ENCODE results near the gene CUTC. TPM values are rescaled to one million over a fixed set of nuclear protein-coding genes. Genes with fewer than 3 reads are reported as not detected.

The CUTC gene
- total RNA-seq, 1 donor = 13.8 TPM

DNA sequence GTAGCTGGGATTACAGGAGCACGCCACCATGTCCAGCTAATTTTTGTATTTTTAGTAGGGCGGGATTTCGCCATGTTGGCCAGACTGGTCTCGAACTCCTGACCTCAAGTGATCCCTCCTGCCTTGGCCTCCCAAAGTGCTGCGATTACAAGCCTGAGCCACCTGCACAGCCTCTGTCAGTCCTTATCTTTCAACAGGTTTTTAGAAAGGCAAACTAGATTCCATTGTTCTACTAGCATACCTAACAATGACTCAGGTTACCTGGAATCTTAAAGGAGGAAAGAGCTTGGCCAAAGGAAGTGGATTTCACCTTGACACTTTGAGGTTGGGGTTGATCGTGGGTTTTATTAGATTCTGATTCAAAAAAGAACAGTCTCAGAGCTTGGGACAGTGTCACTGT is 53.6 kb downstream of the CUTC start:
- Histone ChIP-seq H3K4me1 (ENCODE audit: insufficient read depth, low read length) (peaks cover 37% of the 10 kb centered on the region), H4K20me1 (ENCODE audit: insufficient read depth, low read length) (no peaks in the 10 kb centered on the region), H3K79me2 (ENCODE audit: insufficient read depth, low read length) (no peaks in the 10 kb centered on the region), H2AFZ (ENCODE audit: low read length) (no peak overlapping the region), H3K4me3 (ENCODE audit: insufficient read depth, low read length) (no peak overlapping the region), H3K9me3 (ENCODE audit: low read depth, low read length) (no peaks in the 10 kb centered on the region), H3K27me3 (ENCODE audit: insufficient read depth, low read length) (no peaks in the 10 kb centered on the region), H3K36me3 (ENCODE audit: insufficient read depth, low read length) (no peaks in the 10 kb centered on the region), H3K4me2 (ENCODE audit: insufficient read depth, low read length) (no peak overlapping the region), H3K27ac (ENCODE audit: low read depth, low read length) (peak overlapping the region; percentile 11)
- no peak for DNase-seq (ENCODE audit: insufficient read length, low spot score, missing footprints)
- TF ChIP-seq, protein P1, sequence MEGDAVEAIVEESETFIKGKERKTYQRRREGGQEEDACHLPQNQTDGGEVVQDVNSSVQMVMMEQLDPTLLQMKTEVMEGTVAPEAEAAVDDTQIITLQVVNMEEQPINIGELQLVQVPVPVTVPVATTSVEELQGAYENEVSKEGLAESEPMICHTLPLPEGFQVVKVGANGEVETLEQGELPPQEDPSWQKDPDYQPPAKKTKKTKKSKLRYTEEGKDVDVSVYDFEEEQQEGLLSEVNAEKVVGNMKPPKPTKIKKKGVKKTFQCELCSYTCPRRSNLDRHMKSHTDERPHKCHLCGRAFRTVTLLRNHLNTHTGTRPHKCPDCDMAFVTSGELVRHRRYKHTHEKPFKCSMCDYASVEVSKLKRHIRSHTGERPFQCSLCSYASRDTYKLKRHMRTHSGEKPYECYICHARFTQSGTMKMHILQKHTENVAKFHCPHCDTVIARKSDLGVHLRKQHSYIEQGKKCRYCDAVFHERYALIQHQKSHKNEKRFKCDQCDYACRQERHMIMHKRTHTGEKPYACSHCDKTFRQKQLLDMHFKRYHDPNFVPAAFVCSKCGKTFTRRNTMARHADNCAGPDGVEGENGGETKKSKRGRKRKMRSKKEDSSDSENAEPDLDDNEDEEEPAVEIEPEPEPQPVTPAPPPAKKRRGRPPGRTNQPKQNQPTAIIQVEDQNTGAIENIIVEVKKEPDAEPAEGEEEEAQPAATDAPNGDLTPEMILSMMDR (IDR thresholded peaks at IDR 0.05; ENCODE audit: extremely low read depth, low read depth, low read length) = no peak

DNA sequence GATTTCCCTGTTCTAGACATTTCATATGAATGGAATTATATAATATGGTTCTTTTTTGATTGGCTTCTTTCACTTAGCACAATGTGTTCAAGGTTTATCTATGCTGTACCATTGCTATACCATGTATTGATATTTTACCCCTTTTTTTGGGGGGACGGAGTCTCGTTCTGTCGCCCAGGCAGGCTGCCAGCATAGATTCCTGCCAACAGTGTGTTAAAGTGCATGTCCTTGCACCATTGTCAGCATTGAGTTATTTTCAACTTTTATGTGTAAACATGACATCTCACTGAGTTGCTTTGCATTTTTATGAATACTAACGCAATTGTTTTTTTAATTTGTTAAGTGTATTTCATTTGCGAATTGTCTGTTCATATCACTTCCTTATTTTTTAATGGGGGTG is 55.3 kb downstream of the CUTC start:
- no peak overlapping the region for H3K27ac ChIP-seq (ENCODE audit: low read depth, low read length)
- H3K4me3 ChIP-seq (ENCODE audit: insufficient read depth, low read length) = no peak overlapping the region
- no peaks in the 10 kb centered on the region for H3K9me3 ChIP-seq (ENCODE audit: low read depth, low read length)
- H2AFZ ChIP-seq (ENCODE audit: low read length) = no peak overlapping the region
- TF ChIP-seq, protein P1 (IDR thresholded peaks at IDR 0.05; ENCODE audit: extremely low read depth, low read depth, low read length) = no peak
- no peaks in the 10 kb centered on the region for H3K79me2 ChIP-seq (ENCODE audit: insufficient read depth, low read length)
- H3K27me3 ChIP-seq (ENCODE audit: insufficient read depth, low read length) = no peaks in the 10 kb centered on the region
- no peak for DNase-seq (ENCODE audit: insufficient read length, low spot score, missing footprints)
- H3K4me2 ChIP-seq (ENCODE audit: insufficient read depth, low read length) = no peak overlapping the region
- no peaks in the 10 kb centered on the region for H3K36me3 ChIP-seq (ENCODE audit: insufficient read depth, low read length)
- H3K4me1 ChIP-seq (ENCODE audit: insufficient read depth, low read length) = peaks cover 37% of the 10 kb centered on the region
- H4K20me1 ChIP-seq (ENCODE audit: insufficient read depth, low read length) = no peaks in the 10 kb centered on the region

DNA sequence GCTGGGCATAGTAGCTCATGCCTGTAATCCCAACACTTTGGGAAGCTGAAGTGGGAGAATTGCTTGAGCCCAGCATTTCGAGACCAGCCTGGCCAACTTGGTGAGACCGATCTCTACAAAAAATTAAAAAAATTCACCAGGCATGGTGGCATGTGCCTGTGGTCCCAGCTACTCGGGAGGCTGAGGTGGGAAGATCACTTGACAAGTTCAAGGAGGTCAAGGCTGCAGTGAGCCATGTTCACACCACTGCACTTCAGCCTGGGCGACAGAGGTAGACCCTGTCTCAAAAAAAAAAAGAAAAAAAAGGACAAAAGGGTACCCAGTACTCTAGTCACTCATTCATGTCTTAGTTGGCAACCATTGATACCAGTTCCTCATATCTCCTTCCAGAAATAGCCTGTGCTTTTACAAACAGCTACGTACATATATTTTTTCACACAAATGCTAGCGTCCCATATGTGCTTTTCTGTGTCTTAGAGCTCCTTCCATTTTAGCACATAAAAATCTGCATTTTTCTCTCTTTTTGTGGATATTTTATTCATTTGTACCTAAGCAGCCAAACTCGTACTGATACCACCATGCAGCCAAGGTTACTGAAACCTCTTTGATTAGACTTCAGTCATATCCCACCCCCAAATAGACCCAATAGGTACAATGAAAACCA is 55.9 kb downstream of the CUTC start:
- Histone ChIP-seq H3K27me3 (ENCODE audit: insufficient read depth, low read length) (no peaks in the 10 kb centered on the region), H3K4me3 (ENCODE audit: insufficient read depth, low read length) (peak overlapping the region; percentile 1), H3K27ac (ENCODE audit: low read depth, low read length) (peak overlapping the region; percentile 75), H3K9me3 (ENCODE audit: low read depth, low read length) (no peaks in the 10 kb centered on the region), H3K79me2 (ENCODE audit: insufficient read depth, low read length) (no peaks in the 10 kb centered on the region), H3K4me2 (ENCODE audit: insufficient read depth, low read length) (peak overlapping the region; percentile 79), H4K20me1 (ENCODE audit: insufficient read depth, low read length) (no peaks in the 10 kb centered on the region), H3K36me3 (ENCODE audit: insufficient read depth, low read length) (no peaks in the 10 kb centered on the region), H2AFZ (ENCODE audit: low read length) (peak overlapping the region; percentile 57), H3K4me1 (ENCODE audit: insufficient read depth, low read length) (peaks cover 37% of the 10 kb centered on the region)
- TF ChIP-seq, protein P1 (IDR thresholded peaks at IDR 0.05; ENCODE audit: extremely low read depth, low read depth, low read length) = no peak
- DNase-seq (ENCODE audit: insufficient read length, low spot score, missing footprints) = no peak

DNA sequence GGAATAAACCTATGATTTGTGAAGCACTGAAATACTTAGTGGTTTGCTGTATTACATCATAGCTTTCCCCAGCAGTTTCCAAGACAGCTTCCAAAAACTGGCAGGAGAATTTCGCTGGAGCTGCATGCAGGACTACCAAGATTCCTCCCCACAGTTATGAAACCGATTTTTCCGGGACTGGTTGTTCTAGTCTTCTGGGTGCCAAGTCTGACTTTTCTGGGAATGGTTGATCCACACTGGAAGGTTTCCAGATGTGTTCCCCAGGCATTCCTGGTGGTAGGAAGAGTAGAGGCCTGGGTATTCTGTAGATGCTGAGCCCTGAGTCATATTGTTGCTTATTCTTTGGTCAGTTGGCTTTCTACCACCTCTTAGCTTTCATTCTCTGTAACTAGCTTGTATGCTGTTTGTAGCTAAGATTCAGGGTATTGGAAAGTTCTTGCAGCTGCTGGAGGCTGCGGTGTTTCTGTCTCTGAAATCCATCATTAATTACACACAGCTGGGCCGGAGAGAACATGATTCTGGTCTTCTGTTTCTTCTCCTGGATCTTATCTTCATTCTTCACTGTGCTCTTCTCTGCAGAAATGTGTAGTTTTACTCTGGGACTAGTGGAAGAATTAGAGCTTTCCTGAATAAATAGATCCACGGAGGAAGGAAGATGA is 56.7 kb downstream of the CUTC start:
- Histone ChIP-seq H3K36me3 (ENCODE audit: insufficient read depth, low read length) (no peaks in the 10 kb centered on the region), H2AFZ (ENCODE audit: low read length) (peak overlapping the region; percentile 70), H4K20me1 (ENCODE audit: insufficient read depth, low read length) (no peaks in the 10 kb centered on the region), H3K4me2 (ENCODE audit: insufficient read depth, low read length) (peak overlapping the region; percentile 79), H3K4me1 (ENCODE audit: insufficient read depth, low read length) (peaks cover 31% of the 10 kb centered on the region), H3K27me3 (ENCODE audit: insufficient read depth, low read length) (no peaks in the 10 kb centered on the region), H3K79me2 (ENCODE audit: insufficient read depth, low read length) (no peaks in the 10 kb centered on the region), H3K27ac (ENCODE audit: low read depth, low read length) (peak overlapping the region; percentile 75), H3K9me3 (ENCODE audit: low read depth, low read length) (no peaks in the 10 kb centered on the region), H3K4me3 (ENCODE audit: insufficient read depth, low read length) (peak overlapping the region; percentile 9)
- DNase-seq (ENCODE audit: insufficient read length, low spot score, missing footprints) = peak; percentile 83
- TF ChIP-seq, protein P1 (IDR thresholded peaks at IDR 0.05; ENCODE audit: extremely low read depth, low read depth, low read length) = no peak
